H1 (cell line): Measurements from ENCODE around the gene OSBPL2. TPM values are rescaled to one million over a fixed set of nuclear protein-coding genes. Genes with fewer than 3 reads are reported as not detected.

ENCODE experiments used
- CTCF ChIA-PET: fragments of 300-600 bp; sonication (Branson Sonifier 250); formaldehyde crosslinking; loops from one replicate; lab custom pipeline; 2021; ENCODE audit not compliant: partially characterized antibody; lab: Charles Lee
- POLR2A ChIA-PET: fragments of 300-600 bp; sonication (Branson Sonifier 250); formaldehyde crosslinking; loops from one replicate; lab custom pipeline; 2021; ENCODE audit warnings: inconsistent platforms; ENCODE audit not compliant: partially characterized antibody; lab: Charles Lee
- DNase-seq, 2 experiments: peaks; one replicate each; pipeline versions ENCODE4 v3.0.0 to v3.0.0-alpha.2; 2010 to 2022; ENCODE audit warnings: low spot score in 2 of 2, low read depth in 1 of 2, mixed read lengths in 1 of 2
- FAIRE-seq: peaks from 2 replicates; lab custom pipeline; 2011; peaks lifted over from hg19 to GRCh38; lab: Jason Lieb, UNC
- H2AFZ ChIP-seq: 2 replicates; pipeline ENCODE4 v1.8.1; 2012; ENCODE audit warnings: low read length, inconsistent platforms
- H2AK5ac ChIP-seq: 2 replicates; pipeline ENCODE4 v1.6.1; 2013; ENCODE audit warnings: low read depth, low read length
- H2BK120ac ChIP-seq: replicated peaks from 2 replicates; pipeline ENCODE3; 2013; ENCODE audit warnings: low read depth, low read length, inconsistent platforms
- H2BK12ac ChIP-seq: 2 replicates; pipeline ENCODE4 v1.6.1; 2013; ENCODE audit warnings: low read depth, low read length
- H2BK15ac ChIP-seq: 2 replicates; pipeline ENCODE4 v1.6.1; 2013; ENCODE audit warnings: low read length
- H2BK20ac ChIP-seq: 2 replicates; pipeline ENCODE4 v1.6.1; 2013; ENCODE audit warnings: low read length
- H2BK5ac ChIP-seq: 2 replicates; pipeline ENCODE4 v1.6.1; 2013; ENCODE audit warnings: low read depth, low read length
- H3K14ac ChIP-seq: 2 replicates; pipeline ENCODE4 v1.6.1; 2013; ENCODE audit warnings: inconsistent platforms; ENCODE audit not compliant: insufficient read length
- H3K18ac ChIP-seq: 2 replicates; pipeline ENCODE4 v1.6.1; 2013; ENCODE audit warnings: low read length; ENCODE audit errors: extremely low read depth
- H3K23ac ChIP-seq: 2 replicates; pipeline ENCODE4 v1.6.1; 2013; ENCODE audit warnings: inconsistent platforms; ENCODE audit not compliant: insufficient read length
- H3K23me2 ChIP-seq: 2 replicates; pipeline ENCODE4 v1.6.1; 2013; ENCODE audit warnings: low read depth, low read length
- H3K27ac ChIP-seq: 2 replicates; pipeline ENCODE4 v1.6.1; 2011; ENCODE audit warnings: low read depth, low read length, inconsistent platforms
- H3K27me3 ChIP-seq, 4 experiments: replicated peaks in 1 of 4; 1 replicate in 1 of 4; 2 replicates in 3 of 4; pipeline versions ENCODE4 v1.6.1 to v1.8.1; 2011 to 2013; ENCODE audit warnings: low read length in 3 of 4, mild to moderate bottlenecking in 3 of 4, inconsistent platforms in 2 of 4, mixed read lengths in 2 of 4, moderate library complexity in 1 of 4; ENCODE audit not compliant: control insufficient read depth in 3 of 4, insufficient read depth in 3 of 4; ENCODE audit errors: extremely low read depth in 1 of 4
- H3K36me3 ChIP-seq, 4 experiments: 2 replicates each; pipeline versions ENCODE4 v1.6.1 to v1.8.1; 2011 to 2013; ENCODE audit warnings: mild to moderate bottlenecking in 4 of 4, low read length in 3 of 4, moderate library complexity in 2 of 4, control low read depth in 1 of 4, inconsistent platforms in 1 of 4; ENCODE audit not compliant: insufficient read depth in 4 of 4, control insufficient read depth in 2 of 4
- H3K4ac ChIP-seq: replicated peaks from 2 replicates; pipeline ENCODE3; 2013; ENCODE audit warnings: low read length, low read depth, mixed read lengths, inconsistent platforms; ENCODE audit not compliant: insufficient read length
- H3K4me1 ChIP-seq, 4 experiments: replicated peaks in 1 of 4; 1 replicate in 1 of 4; 2 replicates in 3 of 4; pipeline versions ENCODE4 v1.6.1 to v1.8.1; 2011 to 2013; ENCODE audit warnings: low read length in 3 of 4, inconsistent platforms in 2 of 4, mixed read lengths in 1 of 4; ENCODE audit not compliant: insufficient read depth in 4 of 4, control insufficient read depth in 3 of 4
- H3K4me2 ChIP-seq, 2 experiments: 2 replicates each; pipeline versions ENCODE4 v1.6.1 to v1.8.1; 2011 to 2013; ENCODE audit warnings: low read depth in 2 of 2, low read length in 2 of 2, control low read depth in 1 of 2, inconsistent platforms in 1 of 2, mild to moderate bottlenecking in 1 of 2; ENCODE audit not compliant: insufficient read depth in 1 of 2
- H3K4me3 ChIP-seq, 4 experiments: fragments of 200-600, 300-600 bp in 1 of 4; sonication (generic), shearing (Covaris generic), sonication (Bioruptor Twin) in 1 of 4; 2 replicates each; pipeline versions ENCODE4 v1.5.1 to v1.8.1; 2011 to 2016; ENCODE audit warnings: low read length in 4 of 4, low read depth in 3 of 4, control low read depth in 2 of 4, inconsistent platforms in 2 of 4, mild to moderate bottlenecking in 2 of 4, mixed read lengths in 1 of 4, moderate library complexity in 1 of 4; ENCODE audit not compliant: insufficient read depth in 2 of 4; ENCODE audit errors: extremely low read depth in 1 of 4
- H3K56ac ChIP-seq: replicated peaks from 2 replicates; pipeline ENCODE3; 2013; ENCODE audit warnings: low read depth, mild to moderate bottlenecking, mixed read lengths, low read length, inconsistent platforms; ENCODE audit not compliant: insufficient read length
- H3K79me1 ChIP-seq: 2 replicates; pipeline ENCODE4 v1.6.1; 2013; ENCODE audit warnings: low read depth, low read length, control low read depth
- H3K79me2 ChIP-seq, 2 experiments: 2 replicates each; pipeline versions ENCODE4 v1.6.1 to v1.8.1; 2012 to 2013; ENCODE audit warnings: low read length in 2 of 2, mild to moderate bottlenecking in 2 of 2, inconsistent platforms in 1 of 2; ENCODE audit not compliant: insufficient read depth in 2 of 2, control insufficient read depth in 1 of 2
- H3K9ac ChIP-seq, 4 experiments: replicated peaks in 1 of 4; 1 replicate in 1 of 4; 2 replicates in 3 of 4; pipeline versions ENCODE4 v1.6.1 to v1.8.1; 2011 to 2013; ENCODE audit warnings: low read depth in 3 of 4, low read length in 3 of 4, control low read depth in 2 of 4, mild to moderate bottlenecking in 2 of 4, moderate library complexity in 2 of 4, inconsistent platforms in 1 of 4; ENCODE audit errors: extremely low read depth in 1 of 4
- H3K9me3 ChIP-seq, 2 experiments: 2 replicates each; pipeline versions ENCODE4 v1.6.1 to v1.8.1; 2012 to 2013; ENCODE audit warnings: mild to moderate bottlenecking in 2 of 2, moderate library complexity in 2 of 2, control low read depth in 1 of 2, inconsistent platforms in 1 of 2, low read depth in 1 of 2, low read length in 1 of 2, mixed read lengths in 1 of 2; ENCODE audit not compliant: insufficient read depth in 2 of 2
- H4K20me1 ChIP-seq, 2 experiments: replicated peaks in 1 of 2; 2 replicates each; pipeline versions ENCODE3 to v1.8.1; 2011 to 2013; ENCODE audit warnings: inconsistent platforms in 2 of 2, low read length in 2 of 2, mild to moderate bottlenecking in 1 of 2; ENCODE audit not compliant: insufficient read depth in 2 of 2, control insufficient read depth in 1 of 2
- H4K5ac ChIP-seq: 2 replicates; pipeline ENCODE4 v1.6.1; 2013; ENCODE audit warnings: low read length, low read depth, mixed read lengths, inconsistent platforms; ENCODE audit not compliant: insufficient read length
- H4K8ac ChIP-seq: 2 replicates; pipeline ENCODE4 v1.8.0; 2013; ENCODE audit warnings: mild to moderate bottlenecking, moderate library complexity, low read length, inconsistent platforms; ENCODE audit not compliant: insufficient read depth; ENCODE audit errors: extremely low read depth
- H4K91ac ChIP-seq: replicated peaks from 2 replicates; pipeline ENCODE3; 2013; ENCODE audit warnings: low read length, mixed read lengths, inconsistent platforms; ENCODE audit not compliant: insufficient read length
- BACH1 ChIP-seq: IDR thresholded peaks from 2 replicates; pipeline ENCODE4 v1.6.1; 2012; ENCODE audit warnings: low read length, improper control_type of control experiment
- CREB1 ChIP-seq: IDR thresholded peaks from 2 replicates; pipeline ENCODE4 v1.6.1; 2012; ENCODE audit warnings: inconsistent platforms
- POU5F1 ChIP-seq: IDR thresholded peaks from 2 replicates; pipeline ENCODE4 v1.6.1; 2011; ENCODE audit warnings: low read depth, mild to moderate bottlenecking, low read length, moderate library complexity
- RBBP5 ChIP-seq: IDR thresholded peaks from 2 replicates; pipeline ENCODE4 v1.7.1; 2012; ENCODE audit warnings: low read depth, mild to moderate bottlenecking, inconsistent platforms, low read length, moderate library complexity, borderline replicate concordance
- SP4 ChIP-seq: IDR thresholded peaks from 2 replicates; pipeline ENCODE4 v1.6.1; 2012; ENCODE audit warnings: low read length, inconsistent platforms
- SRF ChIP-seq: IDR thresholded peaks from 2 replicates; pipeline ENCODE4 v1.6.1; 2011; ENCODE audit warnings: mild to moderate bottlenecking, low read depth, low read length, moderate library complexity
- TAF1 ChIP-seq: IDR thresholded peaks from 2 replicates; pipeline ENCODE4 v1.6.1; 2011; ENCODE audit warnings: mild to moderate bottlenecking, low read depth, low read length
- YY1 ChIP-seq: IDR thresholded peaks from 2 replicates; pipeline ENCODE4 v1.6.1; 2011; ENCODE audit warnings: low read depth, mild to moderate bottlenecking, low read length
- ZNF274 ChIP-seq: IDR thresholded peaks from 2 replicates; pipeline ENCODE4 v1.7.0; 2012; ENCODE audit warnings: low read length, borderline replicate concordance; ENCODE audit errors: extremely low read depth
- WGBS, 2 experiments: shearing (Covaris generic) in 1 of 2; methylation state at CpG; one replicate each; pipeline versions ENCODE4 v1.1.6 to v1.1.7; 2013 to 2015; ENCODE audit warnings: low lambda C conversion rate in 2 of 2, mixed read lengths in 2 of 2, inconsistent platforms in 1 of 2, low coverage in 1 of 2, missing lambda C conversion rate in 1 of 2; ENCODE audit not compliant: insufficient replicate concordance in 2 of 2, insufficient coverage in 1 of 2, insufficient read length in 1 of 2; ENCODE audit errors: extremely low coverage in 1 of 2, missing lambda C conversion rate in 1 of 2; 5-methylcytosine and 5-hydroxymethylcytosine counted together
- polyA plus RNA-seq, 7 experiments: library from polyadenylated mRNA; depleted of rRNA in 3 of 7; stranded (reverse) in 5 of 7; unstranded in 2 of 7; fragments of >200 nt in 5 of 7; fragments of 200-250 nt in 2 of 7; gene quantifications; 1 replicate in 5 of 7; 2 replicates in 1 of 7; 4 replicates in 1 of 7; pipeline versions ENCODE4 v1.2.1 to v1.2.3, GENCODE V29; 2011 to 2013; ENCODE audit warnings: missing spikeins in 2 of 7, mixed read lengths in 2 of 7
- total RNA-seq: library from RNA; stranded (reverse); fragmentation: NEBNext Ultra II Directional; extraction: Animal tissue kit (Norgen Biotek cat#: 25700); gene quantifications from 2 replicates; pipeline ENCODE4 v1.2.1, GENCODE V29; 2021
- TF ChIP-seq, protein P1 (sequence below), 3 experiments: IDR thresholded peaks; 1 replicate in 2 of 3; 2 replicates in 1 of 3; pipeline versions ENCODE4 v1.5.1 to v1.6.1; 2011; ENCODE audit warnings: low read length in 3 of 3, mild to moderate bottlenecking in 3 of 3, inconsistent platforms in 2 of 3, low read depth in 1 of 3, moderate library complexity in 1 of 3; ENCODE audit not compliant: insufficient read depth in 1 of 3; ENCODE audit errors: control extremely low read depth in 1 of 3

The OSBPL2 gene
- total and polyA plus RNA-seq, 2 of the 8 experiments (the other 6 are each of a cell fraction or from before 2014, with no cell fraction given): 11.7 to 42.4 TPM

DNA sequence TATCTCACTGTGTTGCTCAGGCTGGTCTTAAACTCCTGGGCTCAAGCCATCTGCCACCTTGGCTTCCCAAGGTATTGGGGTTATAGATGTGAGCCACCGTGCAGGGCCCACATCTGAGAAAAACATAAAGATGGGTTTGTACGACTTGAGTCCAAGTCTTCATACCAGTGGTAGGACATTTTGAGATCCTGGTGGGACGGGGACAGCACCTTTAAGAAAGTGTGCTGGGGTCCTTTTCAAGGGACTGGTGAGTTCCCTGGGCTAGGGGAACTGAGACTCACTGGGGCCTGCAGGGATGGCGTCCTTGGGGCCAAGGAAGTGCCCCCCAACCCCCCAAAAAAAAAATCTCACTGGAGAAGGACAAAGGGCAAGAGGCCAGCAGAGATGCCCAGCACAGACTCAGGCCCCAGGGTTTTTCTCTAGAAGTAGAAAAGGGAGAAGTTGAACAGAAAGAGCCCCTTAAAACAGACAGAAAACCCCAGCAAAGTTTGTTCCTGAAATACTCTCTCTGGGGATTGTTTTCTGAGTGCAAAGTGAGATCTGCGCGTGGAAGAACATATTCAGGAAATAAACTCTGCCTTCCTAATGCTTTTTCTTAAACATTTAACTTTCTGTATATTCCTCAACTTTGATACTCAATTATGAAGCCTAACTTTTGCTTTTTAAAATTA lies 10.7 kb downstream of the OSBPL2 start:
- WGBS, 2 experiments: 87% methylated on average over 6 of the region's 6 CpGs; no CpG with 5 or more reads in 1 of the 2 experiments

More for the DNA sequence above, 10.7 kb downstream of the OSBPL2 start:
- Histone ChIP-seq H3K79me1 (peaks cover 27% of the 10 kb centered on the region), H3K14ac (no peak overlapping the region), H4K20me1 (peaks cover 15 to 32% of the 10 kb centered on the region in 2 experiments), H3K4me3 (no peak overlapping the region), H2BK12ac (no peak overlapping the region), H2AFZ (no peak overlapping the region), H3K18ac (no peak overlapping the region), H2BK15ac (no peak overlapping the region), H3K9me3 (no peaks in the 10 kb centered on the region), H3K56ac (no peak overlapping the region), H4K8ac (no peak overlapping the region), H4K91ac (no peak overlapping the region), H3K4ac (no peak overlapping the region), H3K27ac (no peak overlapping the region), H2AK5ac (no peak overlapping the region), H3K36me3 (no peaks in the 10 kb centered on the region; a peak in 1 of 8 replicates), H3K79me2 (peaks cover 0 to 78% of the 10 kb centered on the region in 2 experiments; a peak in 3 of 4 replicates), H3K9ac (no peak overlapping the region), H3K4me2 (no peak overlapping the region), H2BK120ac (no peak overlapping the region), H3K23me2 (no peaks in the 10 kb centered on the region), H4K5ac (no peak overlapping the region), H2BK5ac (no peak overlapping the region), H2BK20ac (no peak overlapping the region), H3K23ac (no peak overlapping the region), H3K4me1 (peaks cover 0 to 3% (median 0%) of the 10 kb centered on the region in 4 experiments; a peak in 2 of 7 replicates), H3K27me3 (no peaks in the 10 kb centered on the region)
- CTCF ChIA-PET: interaction anchor here (1.1 to 1.5 kb wide), 2 partner anchors 15 to 17 kb away, joined by 3 to 4 read pairs; no protein-coding TSS in a partner anchor
- FAIRE-seq: no peak
- POLR2A ChIA-PET: no interaction called here
- TF ChIP-seq YY1: no peak
- no peak for TF ChIP-seq TAF1
- TF ChIP-seq RBBP5: no peak
- TF ChIP-seq, protein P1, sequence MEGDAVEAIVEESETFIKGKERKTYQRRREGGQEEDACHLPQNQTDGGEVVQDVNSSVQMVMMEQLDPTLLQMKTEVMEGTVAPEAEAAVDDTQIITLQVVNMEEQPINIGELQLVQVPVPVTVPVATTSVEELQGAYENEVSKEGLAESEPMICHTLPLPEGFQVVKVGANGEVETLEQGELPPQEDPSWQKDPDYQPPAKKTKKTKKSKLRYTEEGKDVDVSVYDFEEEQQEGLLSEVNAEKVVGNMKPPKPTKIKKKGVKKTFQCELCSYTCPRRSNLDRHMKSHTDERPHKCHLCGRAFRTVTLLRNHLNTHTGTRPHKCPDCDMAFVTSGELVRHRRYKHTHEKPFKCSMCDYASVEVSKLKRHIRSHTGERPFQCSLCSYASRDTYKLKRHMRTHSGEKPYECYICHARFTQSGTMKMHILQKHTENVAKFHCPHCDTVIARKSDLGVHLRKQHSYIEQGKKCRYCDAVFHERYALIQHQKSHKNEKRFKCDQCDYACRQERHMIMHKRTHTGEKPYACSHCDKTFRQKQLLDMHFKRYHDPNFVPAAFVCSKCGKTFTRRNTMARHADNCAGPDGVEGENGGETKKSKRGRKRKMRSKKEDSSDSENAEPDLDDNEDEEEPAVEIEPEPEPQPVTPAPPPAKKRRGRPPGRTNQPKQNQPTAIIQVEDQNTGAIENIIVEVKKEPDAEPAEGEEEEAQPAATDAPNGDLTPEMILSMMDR (IDR thresholded peaks at IDR 0.05; ENCODE audit: control extremely low read depth in 1 of 3, insufficient read depth in 1 of 3, low read depth in 1 of 3, low read length in 3 of 3): no peak
- TF ChIP-seq BACH1: no peak
- TF ChIP-seq SP4: no peak
- no peak for TF ChIP-seq SRF
- no peak for TF ChIP-seq CREB1
- TF ChIP-seq POU5F1: no peak
- no peak for TF ChIP-seq ZNF274
- no peak for DNase-seq
